SH-SY5Y (cell line): ENCODE data around the gene SYDE2.

ENCODE experiments used
- GATA2 ChIP-seq: IDR thresholded peaks from 2 replicates; pipeline ENCODE4 v1.6.1; 2011; ENCODE audit warnings: mild to moderate bottlenecking, low read depth, low read length
- GATA3 ChIP-seq: IDR thresholded peaks from 2 replicates; pipeline ENCODE4 v1.6.1; 2011; ENCODE audit warnings: low read depth, mild to moderate bottlenecking, low read length, moderate library complexity

Gene SYDE2

DNA sequence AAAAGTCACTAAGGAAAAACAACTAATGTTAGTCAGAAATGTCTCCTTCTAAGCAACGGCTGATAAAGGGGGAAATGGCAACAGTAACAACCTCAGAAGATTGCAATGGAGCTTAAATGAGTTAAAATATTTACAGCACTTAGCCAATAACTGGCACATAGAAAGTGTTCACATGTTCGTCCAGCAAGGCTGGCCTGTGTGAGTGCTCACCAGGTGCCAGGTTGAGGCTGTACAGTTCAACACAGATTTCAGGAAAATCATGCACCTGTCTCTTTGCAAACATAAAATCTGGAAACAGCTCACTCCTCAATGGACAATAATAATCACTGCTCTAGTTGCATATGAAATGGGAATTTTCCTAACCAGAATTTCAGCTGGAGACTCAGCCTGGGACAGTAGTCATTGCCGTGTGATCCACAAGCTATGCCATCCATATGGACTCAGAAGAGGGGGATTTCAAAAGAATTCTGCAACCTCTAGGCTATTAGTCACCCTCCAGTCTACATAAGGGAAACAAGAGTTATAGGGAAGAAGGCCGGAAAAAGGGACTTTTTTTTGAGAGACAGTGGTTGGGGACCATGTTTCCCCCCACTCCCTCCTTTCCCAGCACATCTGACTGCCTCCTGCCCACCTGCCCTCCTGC, 68.6 kb downstream of the SYDE2 start:
- TF ChIP-seq GATA2: no peak
- no peak for TF ChIP-seq GATA3

- no peak for TF ChIP-seq GATA3
Measured at GRCh38 chr1:85128316-85128715, 72.5 kb downstream of the SYDE2 start.

- TF ChIP-seq GATA3: no peak
- TF ChIP-seq GATA2: no peak
Measured at GRCh38 chr1:85125891-85126290, 74.9 kb downstream of the SYDE2 start.

- no peak for TF ChIP-seq GATA2
- TF ChIP-seq GATA3: no peak
Measured at GRCh38 chr1:85124091-85124490, 76.7 kb downstream of the SYDE2 start.

- TF ChIP-seq GATA2 (no peak), GATA3 (no peak)
Measured at GRCh38 chr1:85122169-85122568, 78.6 kb downstream of the SYDE2 start.

DNA sequence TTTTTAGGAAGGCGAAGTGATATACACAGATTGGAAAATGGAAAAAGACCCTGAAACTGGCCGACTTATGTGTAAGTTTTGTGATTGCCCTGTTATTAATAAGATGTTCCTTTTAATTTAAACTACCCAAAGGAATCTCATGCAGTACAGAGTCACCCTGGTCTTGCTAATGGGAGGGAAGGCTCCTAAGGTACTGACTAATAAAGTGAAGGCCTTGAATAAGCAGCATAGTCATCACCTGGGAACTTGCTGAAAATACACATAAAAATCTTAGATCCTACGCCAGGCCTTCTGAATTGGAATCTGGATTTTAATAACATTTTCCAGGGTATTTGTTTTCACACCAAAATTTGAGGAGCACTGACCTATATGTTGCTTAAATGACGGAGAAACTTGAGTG, 79.1 kb downstream of the SYDE2 start:
- TF ChIP-seq GATA2 (no peak), GATA3 (no peak)

DNA sequence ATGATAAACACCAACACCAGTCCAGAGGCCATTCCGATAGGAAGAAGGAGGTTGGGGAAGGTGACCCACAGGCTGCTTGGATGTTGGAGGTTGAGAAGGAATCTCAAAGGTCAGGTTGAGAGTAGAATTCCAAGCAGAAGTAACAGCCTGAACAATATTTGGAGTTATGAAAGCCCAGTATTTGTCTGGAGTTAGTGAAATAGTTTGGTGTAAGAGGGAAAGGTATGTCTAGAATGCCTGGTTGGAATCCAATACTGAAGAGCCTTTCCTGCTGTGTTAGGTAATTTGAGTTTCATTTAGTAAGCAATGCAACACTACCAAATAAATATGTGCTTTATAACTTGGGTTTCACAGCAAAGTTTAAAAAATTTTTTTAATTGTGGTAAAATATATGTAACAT, 82.1 kb downstream of the SYDE2 start:
- TF ChIP-seq GATA3: no peak
- TF ChIP-seq GATA2: no peak

DNA sequence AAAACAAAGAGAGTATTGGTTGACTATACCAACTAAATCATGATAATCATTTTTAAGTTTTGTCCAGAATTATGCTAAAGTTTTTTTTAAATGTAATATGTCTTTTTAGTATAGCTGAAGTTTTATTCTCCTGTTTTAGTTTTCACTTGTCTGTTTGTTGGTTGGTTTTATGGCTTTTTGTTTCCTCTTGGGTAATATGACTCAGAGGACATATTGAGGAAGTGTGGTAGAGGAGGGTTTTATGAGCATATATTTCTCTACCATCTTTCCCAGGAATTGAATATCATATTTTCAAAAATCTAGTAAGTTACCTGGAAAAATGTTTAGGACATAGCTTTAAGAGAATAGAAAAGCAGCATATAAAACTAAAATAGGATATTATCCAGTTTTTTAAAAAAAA, 84.0 kb downstream of the SYDE2 start:
- TF ChIP-seq GATA3: no peak
- no peak for TF ChIP-seq GATA2

DNA sequence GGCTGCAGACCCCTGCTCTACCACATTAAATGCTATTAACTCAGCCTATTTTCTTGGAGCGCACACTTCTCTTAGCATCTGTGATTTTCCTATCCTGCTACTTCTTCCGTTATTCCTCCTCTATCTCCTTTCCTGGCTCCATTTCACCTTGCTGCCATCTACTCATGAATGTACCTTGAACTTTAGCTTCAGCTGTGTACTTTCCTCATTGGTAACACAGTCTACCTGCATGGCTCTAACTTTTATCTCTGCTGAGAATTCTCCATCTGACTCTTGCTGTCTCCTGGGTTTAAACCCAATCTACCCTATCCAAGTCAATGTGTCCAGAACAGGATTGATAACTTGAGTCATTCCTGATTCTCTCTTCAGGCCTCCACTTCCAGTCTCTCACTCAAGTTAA, 84.9 kb downstream of the SYDE2 start:
- TF ChIP-seq GATA2 (no peak), GATA3 (no peak)

DNA sequence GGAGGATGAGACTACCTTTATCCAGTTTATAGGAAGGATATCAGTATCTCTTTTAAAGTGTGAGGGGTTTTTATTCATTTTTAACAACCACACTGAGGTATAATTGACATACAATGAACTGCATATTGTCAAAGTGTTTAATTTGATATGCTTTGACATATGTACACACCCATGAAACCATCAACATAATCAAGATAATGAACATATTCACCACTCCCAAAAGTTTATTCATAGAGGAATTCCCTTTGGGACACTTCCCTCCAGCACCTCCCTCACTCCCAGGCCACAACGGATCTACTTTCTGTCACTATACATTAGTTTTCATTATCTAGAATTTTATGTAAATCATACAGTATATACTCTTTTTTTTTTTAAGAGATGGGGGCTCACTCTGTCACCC, 89.1 kb downstream of the SYDE2 start:
- TF ChIP-seq GATA2 (no peak), GATA3 (no peak)

DNA sequence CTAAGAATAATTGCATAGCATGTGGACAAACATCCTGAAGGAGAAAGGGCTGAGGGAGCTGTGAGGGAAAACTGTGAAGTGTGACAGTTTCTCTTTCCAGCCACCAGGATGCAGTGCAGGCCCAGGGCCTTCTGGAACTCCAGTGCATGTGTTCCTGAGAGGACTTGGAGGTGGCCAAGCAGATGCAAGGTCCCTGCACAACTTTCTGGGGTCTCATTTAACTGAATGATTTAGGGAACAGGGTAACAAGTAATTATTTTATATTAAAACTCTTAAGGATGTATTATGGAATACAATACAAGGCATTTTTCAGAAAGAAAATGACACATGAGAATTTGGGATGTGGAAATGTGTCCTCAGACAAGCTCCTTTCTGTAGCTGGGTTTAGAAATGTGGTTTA, 91.3 kb downstream of the SYDE2 start:
- TF ChIP-seq GATA2: no peak
- no peak for TF ChIP-seq GATA3
